Skeletal muscle cell (primary cell): Measurements from ENCODE around the gene FOCAD.

ENCODE experiments used
- DNase-seq: peaks from one replicate; pipeline ENCODE4 v3.0.0-alpha.2; 2010; ENCODE audit warnings: low read depth
- H3K4me3 ChIP-seq: 2 replicates; pipeline ENCODE4 v1.5.1; 2011; ENCODE audit warnings: low read depth, mild to moderate bottlenecking, control low read depth, low read length, moderate library complexity

FOCAD gene

GRCh38 chr9:20988671-20989315 lies 304.7 kb downstream of the FOCAD start:
- no peak for DNase-seq

GRCh38 chr9:20989923-20990341 lies 305.9 kb downstream of the FOCAD start:
- no peak for DNase-seq
- no peak overlapping the region for H3K4me3 ChIP-seq

More at GRCh38 chr9:20988671-20989315, 304.7 kb downstream of the FOCAD start:
- no peak overlapping the region for H3K4me3 ChIP-seq

GRCh38 chr9:20990867-20991266 lies 306.8 kb downstream of the FOCAD start:
- H3K4me3 ChIP-seq = no peak overlapping the region
- no peak for DNase-seq

GRCh38 chr9:20994486-20994885 lies 310.4 kb downstream of the FOCAD start:
- H3K4me3 ChIP-seq = no peak overlapping the region
- DNase-seq = peak; percentile 14

- no peak overlapping the region for H3K4me3 ChIP-seq
- DNase-seq = no peak
Measured at GRCh38 chr9:20995616-20996015, 311.6 kb downstream of the FOCAD start.

GRCh38 chr9:20996809-20997208 lies 312.8 kb downstream of the FOCAD start:
- DNase-seq = no peak
- no peak overlapping the region for H3K4me3 ChIP-seq

GRCh38 chr9:20997503-20998076 lies 313.5 kb downstream of the FOCAD start:
- no peak for DNase-seq
- no peak overlapping the region for H3K4me3 ChIP-seq

- DNase-seq = no peak
- no peak overlapping the region for H3K4me3 ChIP-seq
Measured at GRCh38 chr9:21001581-21001980, 317.5 kb downstream of the FOCAD start.

GRCh38 chr9:21002040-21002439 lies 318.0 kb downstream of the FOCAD start:
- no peak overlapping the region for H3K4me3 ChIP-seq
- no peak for DNase-seq

- DNase-seq = peak; percentile 15
- no peak overlapping the region for H3K4me3 ChIP-seq
Measured at GRCh38 chr9:21015129-21015815, 331.2 kb downstream of the FOCAD start.

- no peak overlapping the region for H3K4me3 ChIP-seq
- DNase-seq = no peak
Measured at GRCh38 chr9:21015995-21016394, 331.9 kb downstream of the FOCAD start.

GRCh38 chr9:21016701-21017491 lies 332.8 kb downstream of the FOCAD start:
- H3K4me3 ChIP-seq = no peak overlapping the region
- DNase-seq = peak; percentile 54

GRCh38 chr9:21018177-21018576 lies 334.1 kb downstream of the FOCAD start:
- H3K4me3 ChIP-seq = no peak overlapping the region
- DNase-seq = no peak

- DNase-seq = no peak
- no peak overlapping the region for H3K4me3 ChIP-seq
Measured at GRCh38 chr9:21023861-21024260, 339.8 kb downstream of the FOCAD start.

GRCh38 chr9:21027295-21027694 lies 343.2 kb downstream of the FOCAD start:
- DNase-seq = no peak
- no peak overlapping the region for H3K4me3 ChIP-seq

- DNase-seq = no peak
- no peak overlapping the region for H3K4me3 ChIP-seq
Measured at GRCh38 chr9:21028466-21028865, 344.4 kb downstream of the FOCAD start.

GRCh38 chr9:21029661-21030060 lies 345.6 kb downstream of the FOCAD start:
- no peak for DNase-seq
- no peak overlapping the region for H3K4me3 ChIP-seq

- peak overlapping the region; percentile 50 for H3K4me3 ChIP-seq
- peak; percentile 9 for DNase-seq
Measured at GRCh38 chr9:21030389-21031035, 346.5 kb downstream of the FOCAD start.

GRCh38 chr9:21031091-21031807 lies 347.2 kb downstream of the FOCAD start, which contains the start of gene HACD4:
HACD4 (minus strand) TSS chr9:21031640; CDS start chr9:21031590, 50 bp downstream.
- peak within 1 kb of the TSS; percentile 50 for H3K4me3 ChIP-seq
- no peak for DNase-seq
